ENCODE data around the gene CTNNA2. TPM values are rescaled to one million over a fixed set of nuclear protein-coding genes. Genes with fewer than 3 reads are reported as not detected.

The CTNNA2 gene
- polyA plus RNA-seq, 1 of the 3 experiments (the other 2 are of a cell fraction): 0.30 TPM

- H3K79me2 ChIP-seq (ENCODE audit: insufficient read depth): no peaks in the 10 kb centered on the region
These were observed 157.3 kb downstream of the CTNNA2 start for GRCh38 chr2:79670198-79670597.

More at GRCh38 chr2:79670198-79670597, 157.3 kb downstream of the CTNNA2 start:
- Histone ChIP-seq H4K20me1 (ENCODE audit: insufficient read depth) (no peaks in the 10 kb centered on the region), H3K36me3 (replicated peaks in 1 of 2; ENCODE audit: control insufficient read depth in 1 of 2, insufficient read depth in 2 of 2, low read length in 1 of 2) (no peaks in the 10 kb centered on the region), H3K4me3 (ENCODE audit: low read depth in 2 of 2, low read length in 1 of 2) (no peak overlapping the region), H3K9me2 (no peaks in the 10 kb centered on the region), H3F3A (replicated peaks; ENCODE audit: insufficient read depth) (no peaks in the 10 kb centered on the region), H3K9ac (no peak overlapping the region), H3K9me3 (no peaks in the 10 kb centered on the region), H3K27me3 (ENCODE audit: insufficient read depth) (no peaks in the 10 kb centered on the region), H3K4me1 (ENCODE audit: control insufficient read depth in 1 of 2, insufficient read depth in 2 of 2, low read depth in 1 of 2, low read length in 1 of 2) (no peaks in the 10 kb centered on the region), H3K27ac (ENCODE audit: low read depth in 2 of 2, low read length in 1 of 2) (no peak overlapping the region), H2AFZ (ENCODE audit: low read depth) (no peak overlapping the region), H3K4me2 (no peak overlapping the region)
- DNase-seq: no peak
- WGBS (ENCODE audit: low lambda C conversion rate): 61% methylated on average over 7 of the region's 11 CpGs
- TF ChIP-seq FOSL2 (IDR thresholded peaks at IDR 0.05; ENCODE audit: borderline replicate concordance, low read depth) (no peak), CTCF (IDR thresholded peaks at IDR 0.05) (no peak), RCOR1 (IDR thresholded peaks at IDR 0.05; ENCODE audit: low read length) (no peak), ZBTB33 (IDR thresholded peaks at IDR 0.05; ENCODE audit: borderline replicate concordance, low read depth) (no peak), SMC3 (IDR thresholded peaks at IDR 0.05; ENCODE audit: low read depth, low read length) (no peak), NRF1 (IDR thresholded peaks at IDR 0.05; ENCODE audit: low read depth, low read length) (no peak), JUND (IDR thresholded peaks at IDR 0.05) (no peak), USF2 (IDR thresholded peaks at IDR 0.05; ENCODE audit: borderline replicate concordance, low read depth, low read length) (no peak), PBX3 (IDR thresholded peaks at IDR 0.05) (no peak), YY1 (IDR thresholded peaks at IDR 0.05; ENCODE audit: low read depth) (no peak), GABPA (IDR thresholded peaks at IDR 0.05; ENCODE audit: low read depth) (no peak), POLR2AphosphoS5 (IDR thresholded peaks at IDR 0.05; ENCODE audit: low read depth, low read length) (no peak)
- POLR2A ChIA-PET: no interaction called here
- CTCF ChIA-PET: interaction anchor here (1.3 kb wide), 1 partner anchor 31 kb away, joined by 4 read pairs; no protein-coding TSS in a partner anchor

Measured in SK-N-SH (cell line).